GM19035 (cell line): ENCODE results near the gene MAP7.
A peak's percentile ranks its signal among the peaks of the same experiment; 100 is the strongest.

Experiments
- ATAC-seq: cut with Tn5 transposase; IDR thresholded peaks from one replicate; pipeline ENCODE4 v1.9.1; 2021; ENCODE audit not compliant: unreplicated experiment

The MAP7 gene

GRCh38 chr6:136344420-136344819 lies 205.8 kb downstream of the MAP7 start:
- no peak for ATAC-seq

GRCh38 chr6:136343700-136344099 lies 206.5 kb downstream of the MAP7 start:
- no peak for ATAC-seq

- no peak for ATAC-seq
Measured at GRCh38 chr6:136343275-136343674, 206.9 kb downstream of the MAP7 start.

- ATAC-seq, result no peak
Measured at GRCh38 chr6:136341967-136342366, 208.3 kb downstream of the MAP7 start.

- ATAC-seq, result no peak
Measured at GRCh38 chr6:136341367-136341766, 208.9 kb downstream of the MAP7 start.

GRCh38 chr6:136338486-136338885 lies 211.7 kb downstream of the MAP7 start:
- no peak for ATAC-seq

GRCh38 chr6:136337606-136338005 lies 212.6 kb downstream of the MAP7 start:
- no peak for ATAC-seq

- ATAC-seq, result no peak
Measured at GRCh38 chr6:136337121-136337520, 213.1 kb downstream of the MAP7 start.

- no peak for ATAC-seq
Measured at GRCh38 chr6:136335736-136336363, 214.4 kb downstream of the MAP7 start.

GRCh38 chr6:136334853-136335252 lies 215.4 kb downstream of the MAP7 start:
- no peak for ATAC-seq

GRCh38 chr6:136334465-136334846 lies 215.8 kb downstream of the MAP7 start:
- no peak for ATAC-seq

- no peak for ATAC-seq
Measured at GRCh38 chr6:136333824-136334464, 216.3 kb downstream of the MAP7 start.

GRCh38 chr6:136331461-136331860 lies 218.8 kb downstream of the MAP7 start:
- ATAC-seq, result no peak

- ATAC-seq, result no peak
Measured at GRCh38 chr6:136330634-136331033, 219.6 kb downstream of the MAP7 start.

- no peak for ATAC-seq
Measured at GRCh38 chr6:136326038-136326553, 224.1 kb downstream of the MAP7 start.

GRCh38 chr6:136324686-136325380 lies 225.4 kb downstream of the MAP7 start:
- ATAC-seq, result no peak

- ATAC-seq, result no peak
Measured at GRCh38 chr6:136323431-136324112, 226.7 kb downstream of the MAP7 start.

GRCh38 chr6:136319732-136320131 lies 230.5 kb downstream of the MAP7 start:
- no peak for ATAC-seq

- no peak for ATAC-seq
Measured at GRCh38 chr6:136318676-136319075, 231.5 kb downstream of the MAP7 start.

- ATAC-seq, result no peak
Measured at GRCh38 chr6:136317971-136318370, 232.3 kb downstream of the MAP7 start.

- peak; percentile 85 for ATAC-seq
Measured at GRCh38 chr6:136317021-136317694, 233.1 kb downstream of the MAP7 start.
